LNCaP clone FGC (cell line): Measurements from ENCODE around the gene TTLL12.

Source experiments
- DNase-seq: peaks from one replicate; pipeline ENCODE4 v3.0.0-alpha.2; 2011; ENCODE audit warnings: low read depth
- H3K4me3 ChIP-seq: 2 replicates; pipeline ENCODE4 v1.5.1; 2011; ENCODE audit warnings: mild to moderate bottlenecking, low read depth, low read length, control low read depth
- CTCF ChIP-seq: IDR thresholded peaks from 2 replicates; pipeline ENCODE4 v1.5.1; 2012; ENCODE audit warnings: mild to moderate bottlenecking; ENCODE audit not compliant: control insufficient read depth, insufficient read depth; ENCODE audit errors: extremely low read depth

The TTLL12 gene

GRCh38 chr22:43174941-43175531 lies 11.9 kb downstream of the TTLL12 start:
- TF ChIP-seq CTCF: no peak
- H3K4me3 ChIP-seq: no peak overlapping the region
- DNase-seq: no peak

GRCh38 chr22:43173976-43174720 lies 12.8 kb downstream of the TTLL12 start:
- TF ChIP-seq CTCF: no peak
- no peak for DNase-seq
- no peak overlapping the region for H3K4me3 ChIP-seq

GRCh38 chr22:43173566-43173965 lies 13.4 kb downstream of the TTLL12 start:
- no peak for DNase-seq
- TF ChIP-seq CTCF: no peak
- H3K4me3 ChIP-seq: no peak overlapping the region

GRCh38 chr22:43172191-43172590 lies 14.7 kb downstream of the TTLL12 start:
- TF ChIP-seq CTCF: no peak
- no peak for DNase-seq
- no peak overlapping the region for H3K4me3 ChIP-seq

- DNase-seq: no peak
- H3K4me3 ChIP-seq: no peak overlapping the region
- TF ChIP-seq CTCF: no peak
These were observed 15.3 kb downstream of the TTLL12 start for GRCh38 chr22:43171607-43172006.

- H3K4me3 ChIP-seq: no peak overlapping the region
- TF ChIP-seq CTCF: no peak
- no peak for DNase-seq
These were observed 15.9 kb downstream of the TTLL12 start for GRCh38 chr22:43171019-43171491.
